Measurements from ENCODE around the gene USP47. TPM values are rescaled to one million over a fixed set of nuclear protein-coding genes. Genes with fewer than 3 reads are reported as not detected.

USP47 gene
- total RNA-seq, 1 experiment from 2014 or later = 37.5 TPM

- Mint-ChIP-seq H3K4me1 (ENCODE audit: low read depth, unreplicated experiment) (peaks cover 18% of the 10 kb centered on the region), H3K9me3 (ENCODE audit: low read depth, unreplicated experiment) (peaks cover 3% of the 10 kb centered on the region), H3K4me3 (ENCODE audit: low read depth, unreplicated experiment) (no peak overlapping the region), H3K36me3 (ENCODE audit: insufficient read depth, unreplicated experiment) (no peaks in the 10 kb centered on the region), H3K27me3 (ENCODE audit: unreplicated experiment) (no peaks in the 10 kb centered on the region), H3K27ac (ENCODE audit: unreplicated experiment) (no peak overlapping the region)
- no peak for DNase-seq
- CTCF ChIA-PET = no interaction called here
- intact Hi-C loops (cut with micrococcal nuclease; ENCODE audit: unreplicated experiment) = no loop called here
- no peak for TF ChIP-seq CTCF (IDR thresholded peaks at IDR 0.05; ENCODE audit: unreplicated experiment)
- no TSS peak for BruUV-seq (replicated peaks)
Measured at GRCh38 chr11:11816511-11817314, 25.1 kb upstream of the USP47 start.

GRCh38 chr11:11817957-11818356 lies 23.8 kb upstream of the USP47 start:
- BruUV-seq (replicated peaks) = no TSS peak
- Mint-ChIP-seq H3K36me3 (ENCODE audit: insufficient read depth, unreplicated experiment) (no peaks in the 10 kb centered on the region), H3K27ac (ENCODE audit: unreplicated experiment) (no peak overlapping the region), H3K27me3 (ENCODE audit: unreplicated experiment) (no peaks in the 10 kb centered on the region), H3K9me3 (ENCODE audit: low read depth, unreplicated experiment) (no peaks in the 10 kb centered on the region), H3K4me3 (ENCODE audit: low read depth, unreplicated experiment) (no peak overlapping the region), H3K4me1 (ENCODE audit: low read depth, unreplicated experiment) (peaks cover 8% of the 10 kb centered on the region)
- intact Hi-C loops (cut with micrococcal nuclease; ENCODE audit: unreplicated experiment) = no loop called here
- CTCF ChIA-PET = interaction anchor here (0.6 kb wide), 3 partner anchors 36 to 346 kb away, joined by 3 to 6 read pairs (median 4); no protein-coding TSS in a partner anchor
- DNase-seq = no peak
- TF ChIP-seq CTCF (IDR thresholded peaks at IDR 0.05; ENCODE audit: unreplicated experiment) = no peak

GRCh38 chr11:11818529-11819121 lies 23.1 kb upstream of the USP47 start:
- no peak for DNase-seq
- TF ChIP-seq CTCF (IDR thresholded peaks at IDR 0.05; ENCODE audit: unreplicated experiment) = no peak
- no peaks in the 10 kb centered on the region for H3K36me3 Mint-ChIP-seq (ENCODE audit: insufficient read depth, unreplicated experiment)
- no TSS peak for BruUV-seq (replicated peaks)
- CTCF ChIA-PET = interaction anchor here (0.6 kb wide), 1 partner anchor 36 kb away, joined by 6 read pairs; no protein-coding TSS in a partner anchor
- H3K4me3 Mint-ChIP-seq (ENCODE audit: low read depth, unreplicated experiment) = no peak overlapping the region
- peaks cover 1% of the 10 kb centered on the region for H3K9me3 Mint-ChIP-seq (ENCODE audit: low read depth, unreplicated experiment)
- H3K27ac Mint-ChIP-seq (ENCODE audit: unreplicated experiment) = no peak overlapping the region
- peaks cover 8% of the 10 kb centered on the region for H3K4me1 Mint-ChIP-seq (ENCODE audit: low read depth, unreplicated experiment)
- no peaks in the 10 kb centered on the region for H3K27me3 Mint-ChIP-seq (ENCODE audit: unreplicated experiment)
- intact Hi-C loops (cut with micrococcal nuclease; ENCODE audit: unreplicated experiment) = no loop called here

- no peak for TF ChIP-seq CTCF (IDR thresholded peaks at IDR 0.05; ENCODE audit: unreplicated experiment)
- CTCF ChIA-PET = no interaction called here
- intact Hi-C loops (cut with micrococcal nuclease; ENCODE audit: unreplicated experiment) = no loop called here
- no peak overlapping the region for H3K27ac Mint-ChIP-seq (ENCODE audit: unreplicated experiment)
- H3K36me3 Mint-ChIP-seq (ENCODE audit: insufficient read depth, unreplicated experiment) = no peaks in the 10 kb centered on the region
- peaks cover 9% of the 10 kb centered on the region for H3K9me3 Mint-ChIP-seq (ENCODE audit: low read depth, unreplicated experiment)
- BruUV-seq (replicated peaks) = no TSS peak
- no peak for DNase-seq
- H3K4me1 Mint-ChIP-seq (ENCODE audit: low read depth, unreplicated experiment) = peaks cover 8% of the 10 kb centered on the region
- no peaks in the 10 kb centered on the region for H3K27me3 Mint-ChIP-seq (ENCODE audit: unreplicated experiment)
- no peak overlapping the region for H3K4me3 Mint-ChIP-seq (ENCODE audit: low read depth, unreplicated experiment)
Measured at GRCh38 chr11:11821899-11822298, 19.9 kb upstream of the USP47 start.

Measured in Calu3 (cell line).